GM20000 (cell line): ENCODE results near the gene PLS3.

Source experiments
- DNase-seq: peaks from one replicate; pipeline ENCODE4 v3.0.0; 2012; ENCODE audit warnings: low spot score
- CTCF ChIP-seq: IDR thresholded peaks from 2 replicates; pipeline ENCODE4 v1.5.1; 2012; ENCODE audit warnings: mild to moderate bottlenecking, control low read depth; ENCODE audit errors: extremely low read depth, missing control alignments

The PLS3 gene

DNA sequence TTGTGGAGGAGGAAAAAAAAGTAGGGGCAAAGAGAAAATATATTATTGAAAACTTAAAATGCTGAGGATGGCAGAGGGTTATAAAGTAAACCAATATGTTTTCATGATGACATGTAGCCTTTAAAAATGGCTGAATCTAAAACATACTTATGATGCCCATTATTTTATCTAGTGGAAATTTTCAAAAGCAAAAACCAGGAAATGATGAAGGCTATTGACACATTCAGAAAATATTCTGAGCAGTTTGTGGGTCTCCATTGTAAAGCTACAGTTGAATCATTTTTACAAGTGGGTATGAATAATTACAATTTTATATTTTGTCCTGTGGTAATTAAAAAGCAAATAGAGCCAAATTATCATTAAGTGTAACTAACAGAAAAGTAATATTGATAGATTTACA lies 10.7 kb downstream of the PLS3 start:
- no peak for DNase-seq
- no peak for TF ChIP-seq CTCF

DNA sequence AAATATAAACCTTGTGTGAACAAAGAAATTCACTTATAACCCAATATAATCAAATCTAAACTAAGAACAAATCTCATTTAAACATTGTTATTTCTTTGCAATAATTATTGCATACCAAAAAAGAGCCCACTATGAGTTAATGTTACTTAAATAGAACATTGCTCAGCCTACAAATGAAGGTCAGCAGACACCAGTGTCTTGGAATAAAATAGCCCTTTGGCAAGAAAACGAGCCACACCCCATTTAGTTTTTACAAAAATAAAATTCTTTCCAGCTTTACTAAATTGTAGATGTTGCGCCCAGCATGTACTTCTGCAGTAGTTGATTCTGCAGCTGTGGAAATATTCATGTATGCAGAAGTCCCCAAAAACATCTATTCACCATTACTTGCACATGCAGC lies 12.2 kb downstream of the PLS3 start:
- no peak for TF ChIP-seq CTCF
- no peak for DNase-seq

DNA sequence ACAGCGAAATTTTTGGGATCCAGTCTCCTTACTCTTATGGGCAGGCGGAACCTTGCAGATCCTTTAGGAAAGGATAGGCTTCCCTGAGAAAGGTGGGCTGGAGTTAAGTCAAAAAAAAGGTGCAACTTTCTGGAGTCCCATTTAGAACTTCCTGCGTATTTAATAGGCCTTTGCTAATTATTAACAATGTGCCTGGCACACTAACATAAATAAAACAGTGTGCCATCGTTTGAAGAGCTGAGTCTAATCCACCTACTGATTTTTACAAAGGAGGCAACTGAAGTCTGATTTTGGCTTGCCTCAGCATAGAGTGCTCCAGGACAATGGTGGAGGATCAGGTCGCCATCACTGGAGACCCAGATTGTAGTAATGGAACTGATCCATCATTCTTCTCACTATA lies 15.7 kb downstream of the PLS3 start:
- no peak for DNase-seq
- no peak for TF ChIP-seq CTCF

- DNase-seq: no peak
- TF ChIP-seq CTCF: no peak
Measured at GRCh38 chrX:115579327-115579726, 18.4 kb downstream of the PLS3 start.

GRCh38 chrX:115579786-115580294 lies 18.9 kb downstream of the PLS3 start:
- no peak for DNase-seq
- no peak for TF ChIP-seq CTCF

DNA sequence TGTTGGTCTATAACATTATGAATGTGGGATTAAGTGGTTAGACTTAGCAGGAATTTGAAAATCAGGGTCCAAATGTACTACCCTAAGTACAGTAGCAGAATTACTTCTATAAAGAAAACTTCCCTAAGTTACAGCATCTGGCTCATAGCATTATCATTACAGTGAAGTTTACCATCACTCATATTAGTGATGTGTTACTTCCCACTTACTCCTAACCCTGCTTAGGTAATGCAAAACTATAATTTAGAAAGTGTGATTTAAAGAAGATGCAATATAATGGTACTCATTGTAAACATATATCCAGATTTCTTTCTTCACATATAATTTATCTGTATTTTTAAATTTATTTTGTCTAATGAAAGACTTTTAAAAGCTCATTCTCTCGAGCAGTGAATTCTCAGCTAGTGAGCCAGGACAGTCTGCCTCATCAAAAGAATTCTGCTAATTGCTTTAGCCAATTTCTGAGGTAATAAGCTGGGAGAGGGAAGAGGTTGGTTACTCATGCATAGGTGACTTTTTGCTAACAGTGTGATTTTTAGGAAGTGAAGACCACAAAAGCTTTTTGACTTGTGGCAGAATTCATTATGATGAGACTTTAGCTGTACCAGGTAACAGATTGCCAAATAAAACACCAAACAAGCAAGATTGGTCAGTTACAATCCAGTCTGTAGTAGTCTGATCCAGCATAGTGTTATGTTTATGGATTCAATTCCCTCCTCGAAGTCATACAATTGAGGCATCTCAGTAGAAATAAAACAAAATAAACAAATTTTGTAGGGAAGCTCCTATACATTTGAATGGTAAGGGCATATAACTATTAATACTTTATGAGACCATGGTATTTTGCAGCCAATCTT lies 21.0 kb downstream of the PLS3 start:
- no peak for TF ChIP-seq CTCF
- DNase-seq: no peak

- DNase-seq: no peak
- TF ChIP-seq CTCF: no peak
Measured at GRCh38 chrX:115582616-115583495, 21.9 kb downstream of the PLS3 start.
